ENCODE results near the gene NUDT8. TPM values are rescaled to one million over a fixed set of nuclear protein-coding genes. Genes with fewer than 3 reads are reported as not detected.
A peak's percentile ranks its signal among the peaks of the same experiment; 100 is the strongest.

Gene NUDT8
- total and polyA plus RNA-seq, 10 of the 15 experiments (the other 5 are each of a cell fraction or from before 2014, with no cell fraction given) = 0.32 to 18.2 (median 9.8) TPM

DNA sequence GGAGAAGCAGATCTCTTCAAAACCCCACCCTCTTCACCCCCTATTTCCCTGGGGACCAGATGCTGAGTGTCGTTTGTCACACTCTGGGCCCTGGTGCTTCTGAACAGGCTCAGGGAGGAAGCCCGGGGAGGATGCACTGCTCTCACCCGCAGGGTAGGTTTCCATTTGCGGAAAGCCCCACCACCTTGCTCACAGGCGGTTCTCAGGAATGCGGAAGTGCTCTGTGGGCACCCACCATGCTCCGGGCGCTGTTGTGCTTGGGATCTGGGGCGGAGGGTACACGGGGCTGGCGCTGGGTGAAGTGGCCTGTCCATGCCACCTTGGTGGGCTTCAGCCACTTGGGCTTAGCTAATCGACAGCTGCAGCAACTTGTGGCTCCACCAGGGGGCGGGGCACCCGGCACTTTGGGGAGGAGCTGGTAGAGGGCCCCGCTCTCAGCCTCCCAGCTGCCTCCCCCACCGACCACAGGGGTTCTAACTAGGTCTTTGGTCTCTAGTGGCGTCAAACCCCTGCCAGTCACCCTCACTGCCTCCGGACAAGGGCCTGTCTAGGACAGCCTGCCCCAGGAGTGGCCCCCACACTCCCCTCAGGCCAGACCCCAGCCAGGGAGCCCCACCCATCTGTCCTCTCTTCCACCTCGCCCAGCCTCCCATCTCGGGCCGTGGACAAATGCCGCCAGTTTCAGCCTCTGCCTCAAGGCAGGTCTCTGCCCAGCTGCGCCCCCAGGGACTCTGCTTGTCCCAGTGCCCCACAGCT, 15.6 kb downstream of the NUDT8 start (continued):
- TF ChIP-seq MEF2B (IDR thresholded peaks at IDR 0.05; ENCODE audit: partially characterized antibody, poor library complexity, severe bottlenecking) (peak; percentile 99), STAT1 (conservative IDR thresholded peaks at IDR 0.05) (no peak; the same call in 1 of the 2 replicates), FOS (IDR thresholded peaks at IDR 0.05; ENCODE audit: borderline replicate concordance, extremely low read depth, insufficient read length) (no peak), SPI1 (IDR thresholded peaks at IDR 0.05; ENCODE audit: borderline replicate concordance, insufficient read depth, low read depth, low read length) (peak; percentile 96), GABPA (IDR thresholded peaks at IDR 0.05; ENCODE audit: low read depth) (no peak), ZBED1 (IDR thresholded peaks at IDR 0.05; ENCODE audit: borderline replicate concordance) (peak; percentile 22; the same call in 1 of the 2 replicates), EP300 (IDR thresholded peaks at IDR 0.05; ENCODE audit: borderline replicate concordance in 1 of 2, control insufficient read depth in 1 of 2, low read depth in 2 of 2, low read length in 2 of 2) (no peak; a peak in 1 of 4 replicates), DPF2 (IDR thresholded peaks at IDR 0.05) (peak; percentile 92), HCFC1 (IDR thresholded peaks at IDR 0.05; ENCODE audit: low read length) (peak; percentile 48; the same call in 1 of the 2 replicates), IRF4 (IDR thresholded peaks at IDR 0.05; ENCODE audit: low read depth, low read length) (peak; percentile 34; the same call in 1 of the 2 replicates), SIX5 (IDR thresholded peaks at IDR 0.05; ENCODE audit: low read depth, low read length, severe bottlenecking) (no peak), STAT3 (IDR thresholded peaks at IDR 0.05; ENCODE audit: low read depth, low read length) (no peak), SIN3A (IDR thresholded peaks at IDR 0.05; ENCODE audit: low read depth, low read length) (peak; percentile 58; the same call in 1 of the 2 replicates), CREM (IDR thresholded peaks at IDR 0.05; ENCODE audit: low read depth) (no peak), SUPT20H (IDR thresholded peaks at IDR 0.05; ENCODE audit: borderline replicate concordance, control insufficient read depth, low read depth, low read length) (no peak)
- TF ChIP-seq, protein P1, sequence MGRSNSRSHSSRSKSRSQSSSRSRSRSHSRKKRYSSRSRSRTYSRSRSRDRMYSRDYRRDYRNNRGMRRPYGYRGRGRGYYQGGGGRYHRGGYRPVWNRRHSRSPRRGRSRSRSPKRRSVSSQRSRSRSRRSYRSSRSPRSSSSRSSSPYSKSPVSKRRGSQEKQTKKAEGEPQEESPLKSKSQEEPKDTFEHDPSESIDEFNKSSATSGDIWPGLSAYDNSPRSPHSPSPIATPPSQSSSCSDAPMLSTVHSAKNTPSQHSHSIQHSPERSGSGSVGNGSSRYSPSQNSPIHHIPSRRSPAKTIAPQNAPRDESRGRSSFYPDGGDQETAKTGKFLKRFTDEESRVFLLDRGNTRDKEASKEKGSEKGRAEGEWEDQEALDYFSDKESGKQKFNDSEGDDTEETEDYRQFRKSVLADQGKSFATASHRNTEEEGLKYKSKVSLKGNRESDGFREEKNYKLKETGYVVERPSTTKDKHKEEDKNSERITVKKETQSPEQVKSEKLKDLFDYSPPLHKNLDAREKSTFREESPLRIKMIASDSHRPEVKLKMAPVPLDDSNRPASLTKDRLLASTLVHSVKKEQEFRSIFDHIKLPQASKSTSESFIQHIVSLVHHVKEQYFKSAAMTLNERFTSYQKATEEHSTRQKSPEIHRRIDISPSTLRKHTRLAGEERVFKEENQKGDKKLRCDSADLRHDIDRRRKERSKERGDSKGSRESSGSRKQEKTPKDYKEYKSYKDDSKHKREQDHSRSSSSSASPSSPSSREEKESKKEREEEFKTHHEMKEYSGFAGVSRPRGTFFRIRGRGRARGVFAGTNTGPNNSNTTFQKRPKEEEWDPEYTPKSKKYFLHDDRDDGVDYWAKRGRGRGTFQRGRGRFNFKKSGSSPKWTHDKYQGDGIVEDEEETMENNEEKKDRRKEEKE (IDR thresholded peaks at IDR 0.05) = no peak
- TF ChIP-seq, protein P2, sequence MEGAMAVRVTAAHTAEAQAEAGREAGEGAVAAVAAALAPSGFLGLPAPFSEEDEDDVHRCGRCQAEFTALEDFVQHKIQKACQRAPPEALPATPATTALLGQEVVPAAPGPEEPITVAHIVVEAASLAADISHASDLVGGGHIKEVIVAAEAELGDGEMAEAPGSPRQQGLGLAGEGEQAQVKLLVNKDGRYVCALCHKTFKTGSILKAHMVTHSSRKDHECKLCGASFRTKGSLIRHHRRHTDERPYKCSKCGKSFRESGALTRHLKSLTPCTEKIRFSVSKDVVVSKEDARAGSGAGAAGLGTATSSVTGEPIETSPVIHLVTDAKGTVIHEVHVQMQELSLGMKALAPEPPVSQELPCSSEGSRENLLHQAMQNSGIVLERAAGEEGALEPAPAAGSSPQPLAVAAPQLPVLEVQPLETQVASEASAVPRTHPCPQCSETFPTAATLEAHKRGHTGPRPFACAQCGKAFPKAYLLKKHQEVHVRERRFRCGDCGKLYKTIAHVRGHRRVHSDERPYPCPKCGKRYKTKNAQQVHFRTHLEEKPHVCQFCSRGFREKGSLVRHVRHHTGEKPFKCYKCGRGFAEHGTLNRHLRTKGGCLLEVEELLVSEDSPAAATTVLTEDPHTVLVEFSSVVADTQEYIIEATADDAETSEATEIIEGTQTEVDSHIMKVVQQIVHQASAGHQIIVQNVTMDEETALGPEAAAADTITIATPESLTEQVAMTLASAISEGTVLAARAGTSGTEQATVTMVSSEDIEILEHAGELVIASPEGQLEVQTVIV (IDR thresholded peaks at IDR 0.05; ENCODE audit: borderline replicate concordance, partially characterized antibody) = peak; percentile 92
- TF ChIP-seq, protein P3, sequence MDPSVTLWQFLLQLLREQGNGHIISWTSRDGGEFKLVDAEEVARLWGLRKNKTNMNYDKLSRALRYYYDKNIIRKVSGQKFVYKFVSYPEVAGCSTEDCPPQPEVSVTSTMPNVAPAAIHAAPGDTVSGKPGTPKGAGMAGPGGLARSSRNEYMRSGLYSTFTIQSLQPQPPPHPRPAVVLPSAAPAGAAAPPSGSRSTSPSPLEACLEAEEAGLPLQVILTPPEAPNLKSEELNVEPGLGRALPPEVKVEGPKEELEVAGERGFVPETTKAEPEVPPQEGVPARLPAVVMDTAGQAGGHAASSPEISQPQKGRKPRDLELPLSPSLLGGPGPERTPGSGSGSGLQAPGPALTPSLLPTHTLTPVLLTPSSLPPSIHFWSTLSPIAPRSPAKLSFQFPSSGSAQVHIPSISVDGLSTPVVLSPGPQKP (IDR thresholded peaks at IDR 0.05; ENCODE audit: low read depth, low read length) = no peak
- TF ChIP-seq, protein P4, sequence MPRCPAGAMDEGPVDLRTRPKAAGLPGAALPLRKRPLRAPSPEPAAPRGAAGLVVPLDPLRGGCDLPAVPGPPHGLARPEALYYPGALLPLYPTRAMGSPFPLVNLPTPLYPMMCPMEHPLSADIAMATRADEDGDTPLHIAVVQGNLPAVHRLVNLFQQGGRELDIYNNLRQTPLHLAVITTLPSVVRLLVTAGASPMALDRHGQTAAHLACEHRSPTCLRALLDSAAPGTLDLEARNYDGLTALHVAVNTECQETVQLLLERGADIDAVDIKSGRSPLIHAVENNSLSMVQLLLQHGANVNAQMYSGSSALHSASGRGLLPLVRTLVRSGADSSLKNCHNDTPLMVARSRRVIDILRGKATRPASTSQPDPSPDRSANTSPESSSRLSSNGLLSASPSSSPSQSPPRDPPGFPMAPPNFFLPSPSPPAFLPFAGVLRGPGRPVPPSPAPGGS (IDR thresholded peaks at IDR 0.05; ENCODE audit: borderline replicate concordance, insufficient read depth, low read depth, low read length, poor library complexity, severe bottlenecking) = no peak
- TF ChIP-seq, protein P5, sequence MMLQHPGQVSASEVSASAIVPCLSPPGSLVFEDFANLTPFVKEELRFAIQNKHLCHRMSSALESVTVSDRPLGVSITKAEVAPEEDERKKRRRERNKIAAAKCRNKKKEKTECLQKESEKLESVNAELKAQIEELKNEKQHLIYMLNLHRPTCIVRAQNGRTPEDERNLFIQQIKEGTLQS (IDR thresholded peaks at IDR 0.05; ENCODE audit: borderline replicate concordance, extremely low read depth, low read depth, low read length) = no peak
